ENCODE data around the gene LRRC31.
A peak's percentile ranks its signal among the peaks of the same experiment; 100 is the strongest.

The LRRC31 gene

GRCh38 chr3:169847896-169848295 is 21.8 kb downstream of the LRRC31 start:
- DNase-seq (ENCODE audit: low read depth) = no peak
- H3K4me3 ChIP-seq (ENCODE audit: low read depth, low read length) = no peak overlapping the region
- TF ChIP-seq CTCF (IDR thresholded peaks at IDR 0.05; ENCODE audit: low read depth, low read length, missing control alignments) = no peak

- DNase-seq (ENCODE audit: low read depth) = peak; percentile 49
- TF ChIP-seq CTCF (IDR thresholded peaks at IDR 0.05; ENCODE audit: low read depth, low read length, missing control alignments) = no peak
- peak overlapping the region; percentile 20; the same call in 1 of the 2 replicates for H3K4me3 ChIP-seq (ENCODE audit: low read depth, low read length)
Measured at GRCh38 chr3:169846458-169847193, 23.1 kb downstream of the LRRC31 start.

GRCh38 chr3:169842960-169843359 is 26.8 kb downstream of the LRRC31 start:
- no peak for DNase-seq (ENCODE audit: low read depth)
- no peak overlapping the region for H3K4me3 ChIP-seq (ENCODE audit: low read depth, low read length)
- TF ChIP-seq CTCF (IDR thresholded peaks at IDR 0.05; ENCODE audit: low read depth, low read length, missing control alignments) = no peak

- no peak for TF ChIP-seq CTCF (IDR thresholded peaks at IDR 0.05; ENCODE audit: low read depth, low read length, missing control alignments)
- no peak overlapping the region for H3K4me3 ChIP-seq (ENCODE audit: low read depth, low read length)
- no peak for DNase-seq (ENCODE audit: low read depth)
Measured at GRCh38 chr3:169841171-169841570, 28.6 kb downstream of the LRRC31 start.

- no peak for TF ChIP-seq CTCF (IDR thresholded peaks at IDR 0.05; ENCODE audit: low read depth, low read length, missing control alignments)
- no peak overlapping the region for H3K4me3 ChIP-seq (ENCODE audit: low read depth, low read length)
- no peak for DNase-seq (ENCODE audit: low read depth)
Measured at GRCh38 chr3:169838511-169839030, 31.2 kb downstream of the LRRC31 start.

GRCh38 chr3:169836942-169837275 is 32.8 kb downstream of the LRRC31 start:
- no peak for DNase-seq (ENCODE audit: low read depth)
- H3K4me3 ChIP-seq (ENCODE audit: low read depth, low read length) = no peak overlapping the region
- no peak for TF ChIP-seq CTCF (IDR thresholded peaks at IDR 0.05; ENCODE audit: low read depth, low read length, missing control alignments)

All from GM12864 (cell line).